GM19468 (cell line): ENCODE measurements around the gene NHLRC2.
A peak's percentile ranks its signal among the peaks of the same experiment; 100 is the strongest.

Source experiments
- ATAC-seq: cut with Tn5 transposase; IDR thresholded peaks from one replicate; pipeline ENCODE4 v1.9.1; 2021; ENCODE audit warnings: mild to moderate bottlenecking, moderate library complexity, moderate number of reproducible peaks; ENCODE audit not compliant: unreplicated experiment; ENCODE audit errors: extremely low read depth

The NHLRC2 gene

DNA sequence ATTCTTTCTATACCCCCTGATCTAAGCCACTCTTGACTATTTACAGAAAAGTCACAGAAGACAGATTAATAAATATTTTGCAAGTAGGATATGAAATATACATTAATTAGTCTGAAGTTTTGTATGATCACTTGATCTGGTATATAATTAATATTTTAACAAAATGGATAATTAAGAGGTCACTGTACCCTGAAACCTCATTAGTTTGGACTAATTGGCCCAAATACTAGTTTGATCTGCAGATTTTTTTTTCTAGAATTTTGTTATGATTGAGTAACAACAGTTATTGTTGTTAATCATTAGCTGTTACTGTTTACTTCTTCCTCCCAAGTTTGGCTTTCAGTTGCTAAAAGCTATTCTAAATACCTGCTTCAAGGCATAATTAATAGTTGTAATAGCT lies 2.7 kb downstream of the NHLRC2 start:
- no peak for ATAC-seq

DNA sequence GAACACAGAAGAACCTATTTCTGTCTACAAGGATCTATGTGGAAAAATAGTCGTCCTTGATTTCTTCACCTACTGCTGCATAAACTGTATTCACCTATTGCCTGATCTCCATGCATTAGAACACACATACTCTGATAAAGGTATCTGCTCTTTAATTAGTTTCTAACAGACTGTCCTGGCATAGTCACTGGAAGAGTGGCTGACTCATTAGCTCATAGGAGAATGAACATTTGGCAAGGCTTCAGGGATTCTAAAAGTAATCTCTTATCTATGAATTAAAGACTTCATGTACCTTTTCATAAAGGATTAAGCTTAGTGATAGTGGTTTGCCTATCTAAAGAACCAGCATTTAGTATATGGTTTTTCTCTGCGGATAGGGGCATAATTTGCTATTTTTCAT lies 4.1 kb downstream of the NHLRC2 start:
- no peak for ATAC-seq

DNA sequence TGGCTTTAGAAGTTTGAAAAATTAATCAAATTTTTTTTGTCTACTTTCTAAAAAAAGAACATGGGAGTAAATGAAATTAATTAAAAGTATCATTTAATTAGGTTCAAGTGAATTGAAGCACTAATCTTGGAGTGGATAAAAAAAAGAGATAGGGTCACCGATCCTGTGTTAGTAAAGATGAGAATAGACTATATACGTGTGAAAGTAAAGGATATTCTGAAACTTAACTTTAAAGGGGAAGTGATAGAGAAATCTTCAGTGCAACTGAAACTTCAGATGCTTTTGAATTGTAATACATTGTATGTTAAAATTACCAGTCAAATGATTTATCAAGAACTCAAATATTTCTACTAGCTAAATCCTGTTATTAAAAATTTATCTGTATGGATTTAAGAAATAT lies 4.8 kb downstream of the NHLRC2 start:
- ATAC-seq = peak; percentile 37

DNA sequence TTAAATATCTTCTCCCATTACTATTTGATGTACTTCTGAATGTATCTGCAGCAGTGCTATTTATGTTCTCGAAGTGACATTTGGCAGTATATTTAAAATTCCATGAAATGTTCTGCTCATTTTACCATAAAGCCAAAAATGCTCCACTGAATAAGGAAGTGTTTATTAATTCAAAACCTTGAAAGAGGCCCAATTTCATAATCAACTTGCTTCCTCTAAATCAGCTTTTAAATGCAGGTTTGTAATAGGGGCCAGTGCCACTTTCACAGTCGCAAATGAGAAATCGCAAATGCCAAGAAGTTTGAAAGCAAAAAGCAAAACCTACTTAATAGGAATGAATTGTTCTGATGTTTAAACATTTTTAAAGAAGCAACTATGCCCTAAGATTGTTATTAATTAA lies 11.4 kb downstream of the NHLRC2 start:
- no peak for ATAC-seq

DNA sequence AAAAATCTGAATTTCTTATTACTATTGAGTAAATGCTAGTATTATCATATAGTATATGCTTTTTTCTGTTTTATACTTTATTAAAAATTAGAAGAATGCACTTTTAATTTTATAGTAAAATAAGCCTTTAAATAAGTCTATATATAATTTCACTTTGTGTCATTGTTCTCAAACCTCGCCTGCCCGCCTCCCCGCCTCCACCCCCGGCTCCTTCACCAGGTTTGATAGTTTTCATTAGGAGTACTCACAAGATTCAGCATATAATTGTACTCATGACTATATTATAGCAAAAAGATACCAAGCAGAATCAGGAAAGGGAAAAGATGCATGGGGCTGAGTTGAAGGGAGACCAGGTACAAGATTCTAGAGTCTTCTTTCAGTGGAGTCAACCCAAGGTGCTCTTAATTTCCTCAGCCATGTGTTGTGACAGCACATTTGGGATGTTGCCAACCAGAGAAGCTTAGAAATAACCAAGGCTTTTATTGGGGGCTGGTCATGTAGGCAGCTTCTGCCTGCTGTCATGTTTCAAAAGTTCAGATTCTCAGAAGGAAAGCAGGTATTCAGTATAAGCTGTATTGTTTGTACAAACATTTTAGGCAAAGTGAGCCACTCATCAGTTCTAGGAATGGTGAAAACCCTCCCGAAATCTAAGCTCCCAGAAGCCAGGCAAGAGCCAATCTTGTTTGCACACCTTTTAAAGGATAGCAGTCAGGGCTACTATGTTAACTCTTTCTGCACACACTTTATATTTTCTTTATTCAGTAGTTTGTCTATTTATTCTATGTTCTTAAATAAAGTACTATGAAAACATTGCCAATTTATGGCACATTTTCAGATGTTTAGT lies 12.3 kb downstream of the NHLRC2 start:
- ATAC-seq = no peak

DNA sequence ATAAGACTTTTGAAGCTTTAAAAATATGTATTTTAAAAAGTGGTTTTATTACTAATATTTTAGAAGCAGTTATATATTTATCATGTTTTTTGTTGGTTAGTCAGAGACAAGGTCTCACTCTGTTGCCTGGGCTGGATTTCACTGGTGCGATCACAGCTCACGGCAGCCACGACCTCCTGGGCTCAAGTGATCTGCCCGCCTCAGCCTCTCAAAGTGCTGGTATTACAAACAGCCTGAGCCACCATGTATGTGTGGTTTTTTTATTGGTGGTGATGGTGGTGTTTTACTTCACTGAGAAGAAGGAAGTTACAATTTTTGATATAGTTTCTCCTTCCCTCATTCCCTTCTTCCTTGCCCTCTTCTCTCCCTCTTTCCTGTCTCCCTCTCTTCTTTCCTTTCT lies 13.4 kb downstream of the NHLRC2 start:
- ATAC-seq = no peak

DNA sequence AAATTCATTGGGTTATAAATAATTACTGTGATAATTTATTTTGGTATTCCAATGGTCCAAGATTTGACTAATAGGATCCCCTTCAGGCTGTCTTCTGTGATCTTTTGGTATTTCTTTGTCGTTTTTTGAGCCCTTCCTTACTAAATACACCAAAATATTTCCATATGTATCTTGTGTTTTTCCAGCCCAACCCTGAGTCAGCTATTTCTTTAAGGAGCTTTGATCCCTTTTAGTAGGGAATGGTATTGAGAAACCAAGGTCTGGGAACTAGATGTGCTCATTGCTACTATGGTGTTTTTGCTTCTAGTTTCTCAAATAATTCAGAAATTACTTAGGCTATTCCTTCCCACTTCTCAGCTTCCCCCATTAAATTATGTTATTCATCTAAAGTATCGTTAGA lies 15.3 kb downstream of the NHLRC2 start:
- ATAC-seq = no peak

DNA sequence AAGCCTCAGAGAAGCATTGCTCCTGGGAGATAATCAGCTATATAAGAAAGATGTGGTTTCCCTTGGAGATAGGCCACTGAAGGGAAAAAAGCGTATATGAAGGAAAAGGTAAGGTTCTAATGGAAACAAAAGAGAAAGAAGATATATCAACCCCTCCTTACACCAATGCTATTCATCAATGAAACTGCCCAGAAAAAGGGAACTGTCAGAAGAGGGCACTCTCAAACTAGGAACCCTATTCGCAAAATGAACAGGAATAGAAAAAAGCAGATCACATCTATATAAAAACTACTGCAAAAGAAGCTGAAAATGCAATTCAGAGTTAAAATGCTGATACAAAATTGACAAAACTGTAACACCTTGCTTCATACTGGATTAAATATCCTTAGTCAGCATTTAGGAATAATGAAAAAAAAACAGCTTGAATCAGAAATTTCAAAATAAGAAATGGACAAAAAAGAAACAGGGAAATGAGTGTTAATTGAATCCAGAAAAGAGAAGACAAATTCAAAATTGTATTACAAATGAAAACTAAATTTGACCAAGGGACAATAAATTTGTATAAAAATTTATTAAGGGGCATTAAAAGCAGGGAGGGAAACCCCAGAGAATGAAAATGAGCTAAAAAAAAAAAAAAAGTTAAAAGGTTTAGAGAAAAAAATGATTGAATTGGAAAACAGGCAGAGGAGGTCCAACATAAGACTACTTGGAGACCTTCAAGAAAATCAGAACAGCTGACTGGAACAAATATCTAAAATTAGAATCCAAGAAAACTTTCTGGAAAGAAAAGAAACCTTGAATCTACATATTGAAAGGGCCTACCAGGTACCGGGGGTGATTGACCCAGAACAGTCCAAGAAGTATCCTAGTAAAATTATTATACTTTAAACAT lies 17.9 kb downstream of the NHLRC2 start:
- no peak for ATAC-seq

DNA sequence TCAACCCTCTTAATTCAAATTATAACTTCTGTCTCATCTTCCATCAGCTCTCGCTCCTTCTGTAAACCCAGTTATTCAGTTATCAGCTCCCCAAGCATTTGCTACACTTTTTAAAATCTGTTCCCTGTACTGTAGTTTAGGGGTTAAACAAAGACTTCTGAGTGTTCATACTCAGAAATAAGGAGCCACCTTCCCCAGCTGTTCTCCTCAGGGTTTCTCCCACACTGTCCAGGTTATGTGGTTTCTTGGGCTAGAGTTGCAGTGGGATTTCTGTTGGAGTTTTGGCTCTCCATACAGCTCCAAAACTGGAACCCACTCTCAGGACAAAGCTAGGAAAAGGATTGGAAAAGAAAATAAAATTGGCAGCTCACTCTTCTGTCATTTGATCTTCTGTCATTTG lies 20.8 kb downstream of the NHLRC2 start:
- no peak for ATAC-seq

DNA sequence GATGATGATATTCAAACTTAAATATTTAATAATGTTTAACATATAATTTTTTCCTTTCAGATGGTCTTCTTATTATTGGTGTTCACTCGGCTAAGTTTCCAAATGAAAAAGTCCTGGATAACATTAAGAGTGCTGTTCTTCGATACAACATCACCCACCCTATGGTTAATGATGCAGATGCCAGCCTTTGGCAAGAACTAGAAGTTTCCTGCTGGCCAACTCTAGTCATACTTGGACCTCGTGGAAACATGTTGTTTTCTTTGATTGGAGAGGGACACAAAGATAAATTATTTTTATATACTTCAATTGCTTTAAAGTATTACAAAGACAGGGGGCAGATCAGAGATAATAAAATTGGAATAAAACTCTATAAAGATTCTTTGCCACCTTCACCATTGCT lies 22.0 kb downstream of the NHLRC2 start:
- ATAC-seq = no peak

DNA sequence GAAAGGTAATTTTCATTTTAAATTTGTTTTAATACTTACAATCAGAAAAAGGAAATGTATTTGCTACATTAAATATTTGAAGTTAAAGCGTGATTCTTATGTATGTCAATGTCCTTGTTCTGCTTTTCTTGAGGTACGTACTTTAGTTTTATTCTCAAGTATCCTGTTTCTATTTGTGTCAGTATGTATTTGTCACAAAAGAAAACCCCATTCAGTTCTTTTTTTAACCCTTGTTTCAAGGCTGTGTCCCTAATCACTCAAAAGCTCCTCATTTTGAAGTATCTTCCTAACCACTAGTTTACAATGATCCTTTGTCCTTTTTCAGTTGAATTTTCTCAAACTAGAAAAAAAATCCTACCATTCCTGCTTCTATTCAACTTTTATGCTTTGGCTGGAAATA lies 25.2 kb downstream of the NHLRC2 start:
- ATAC-seq = no peak

DNA sequence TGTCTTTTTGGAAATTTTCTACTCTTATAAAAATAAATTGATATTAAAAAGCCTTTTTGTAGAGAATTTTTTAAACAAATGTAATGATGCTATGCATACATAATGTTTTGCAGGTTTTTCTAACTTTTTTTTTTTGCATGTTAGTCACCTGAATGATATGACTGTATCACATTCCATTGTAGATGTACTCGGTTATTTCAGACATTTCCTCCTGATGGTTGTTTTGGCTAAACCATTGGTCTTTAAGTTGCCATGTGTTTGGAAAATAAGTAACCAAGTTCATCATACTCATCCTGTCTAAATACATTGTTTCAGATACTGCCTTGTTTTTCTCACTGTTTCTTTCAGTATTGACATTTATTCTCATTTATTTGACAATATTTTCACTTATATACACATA lies 25.8 kb downstream of the NHLRC2 start:
- no peak for ATAC-seq

DNA sequence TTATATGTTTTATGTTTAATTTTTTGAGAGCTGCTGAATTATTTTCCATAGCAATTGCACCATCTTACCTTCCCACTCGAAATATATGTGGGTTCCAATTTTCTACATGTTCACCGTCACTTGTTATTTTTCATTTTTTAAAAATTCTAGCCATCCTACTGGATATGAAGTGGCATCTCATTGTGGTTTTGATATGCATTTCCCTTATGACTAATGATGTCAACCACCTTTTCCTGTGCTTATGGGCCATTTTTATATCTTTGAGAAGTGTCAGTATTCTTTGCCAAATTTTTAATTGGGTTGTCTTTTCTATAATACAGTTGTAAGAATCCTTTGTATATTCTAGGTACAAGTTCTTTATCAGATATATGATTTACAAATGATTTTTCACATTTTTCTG lies 27.8 kb downstream of the NHLRC2 start:
- no peak for ATAC-seq

DNA sequence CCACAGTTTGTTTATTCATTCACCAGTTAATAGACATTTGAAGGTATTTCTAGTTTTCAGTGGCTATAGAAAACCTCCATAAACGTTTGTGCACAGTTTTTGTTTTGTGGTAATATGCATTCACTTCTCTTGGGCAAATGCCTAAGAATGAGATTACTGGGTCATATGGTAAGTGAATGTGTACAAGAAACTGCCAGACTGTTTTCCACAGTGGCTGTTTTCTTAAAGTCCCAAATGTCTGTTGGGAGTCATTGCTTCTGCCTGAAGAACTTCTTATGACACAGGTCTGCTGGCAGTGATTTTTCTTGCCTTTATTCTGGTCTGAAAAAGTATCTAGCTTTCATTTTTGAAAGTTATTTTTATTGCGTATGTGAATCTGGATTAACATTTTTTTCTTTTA lies 35.5 kb downstream of the NHLRC2 start:
- ATAC-seq = no peak

DNA sequence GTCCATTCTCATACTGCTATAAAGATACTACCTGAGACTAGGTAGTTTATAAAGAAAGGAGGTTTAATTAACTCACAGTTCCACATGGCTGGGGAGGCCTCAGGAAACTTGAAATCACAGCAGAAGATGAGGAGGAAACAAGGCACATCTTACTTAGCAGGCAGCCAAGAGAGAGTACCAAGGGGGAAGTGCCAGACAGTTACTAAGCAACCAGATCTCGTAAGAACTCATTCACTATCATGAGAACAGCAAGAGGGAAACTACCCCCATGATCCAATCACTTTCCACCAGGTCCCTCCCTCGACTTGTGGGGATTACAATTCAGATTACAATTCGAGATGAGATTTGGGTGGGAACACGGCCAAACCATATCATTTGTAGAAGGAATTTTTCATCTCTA lies 36.3 kb downstream of the NHLRC2 start:
- no peak for ATAC-seq

DNA sequence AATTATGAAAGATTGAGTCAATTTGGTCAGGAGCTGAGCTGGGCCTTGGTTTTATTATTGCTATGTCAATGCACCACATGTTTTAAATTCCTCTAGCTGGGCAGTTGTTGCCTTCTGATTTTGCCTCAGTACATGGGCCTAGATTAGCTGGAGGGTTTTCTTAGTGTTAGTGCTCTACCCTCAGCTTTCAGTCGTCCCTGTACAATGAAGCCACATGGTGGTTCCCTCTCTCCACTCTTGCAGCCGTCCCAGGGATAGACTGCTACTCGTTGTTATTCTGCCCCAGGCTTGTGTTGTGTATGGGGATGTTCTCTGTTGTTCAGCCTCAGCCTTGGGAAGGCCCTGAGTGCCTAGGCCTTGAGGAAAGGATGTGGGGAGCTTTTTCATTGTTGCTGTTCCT lies 37.0 kb downstream of the NHLRC2 start:
- ATAC-seq = no peak

DNA sequence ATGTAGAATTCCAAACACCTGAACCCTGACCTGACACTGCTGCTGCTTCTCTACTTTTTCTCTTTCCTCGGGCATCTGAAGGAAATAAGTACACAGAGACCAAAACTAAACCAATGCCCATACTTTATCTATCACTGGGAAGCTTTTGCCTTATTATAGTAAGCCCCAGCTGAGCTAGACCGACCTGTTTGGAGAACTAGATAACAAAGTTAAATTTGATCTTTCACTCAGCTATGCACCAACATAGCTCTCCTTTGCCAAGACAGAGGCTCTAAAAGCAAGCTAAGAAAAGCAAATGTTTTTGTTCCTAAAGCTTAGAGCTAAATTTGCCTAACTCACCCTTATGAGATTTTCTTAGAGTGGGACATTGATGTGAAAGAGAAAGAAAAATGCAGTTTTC lies 39.1 kb downstream of the NHLRC2 start:
- ATAC-seq = no peak

DNA sequence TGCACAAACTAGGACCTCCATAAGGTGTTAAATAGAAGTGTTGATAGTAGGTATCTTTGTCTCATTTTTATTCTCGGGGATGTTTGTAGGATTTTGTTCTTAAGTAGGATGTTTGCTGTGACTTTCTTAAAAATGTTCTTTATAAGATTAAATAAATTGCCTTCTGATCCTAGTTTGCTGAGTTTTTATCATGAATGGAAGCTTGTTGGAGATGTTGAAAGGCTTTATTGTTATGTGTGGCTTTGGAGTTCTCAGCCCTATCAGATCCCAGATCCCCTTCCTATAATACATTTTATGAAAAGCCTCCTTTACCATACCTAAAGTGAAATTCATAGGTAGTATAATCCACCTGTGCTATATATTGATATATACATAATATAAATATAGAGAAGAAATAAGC lies 40.1 kb downstream of the NHLRC2 start:
- ATAC-seq = no peak

DNA sequence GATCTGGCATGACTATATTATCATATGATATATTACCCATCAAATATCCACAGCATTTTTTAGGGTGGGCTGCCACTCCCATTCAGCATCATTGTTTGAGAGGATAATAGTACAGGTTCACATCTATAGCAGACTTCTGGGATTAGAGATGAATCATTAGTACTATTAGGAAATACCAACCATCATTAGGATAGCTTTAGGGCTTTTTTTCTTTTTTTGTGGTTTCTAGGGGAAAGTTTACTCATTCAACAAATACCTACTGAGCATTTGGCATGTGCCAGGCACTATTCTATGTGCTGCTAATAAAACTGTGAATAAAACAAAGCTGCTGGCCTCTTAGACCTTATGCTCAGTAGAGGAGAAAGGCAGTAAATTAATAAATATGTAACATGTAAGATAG lies 40.6 kb downstream of the NHLRC2 start:
- no peak for ATAC-seq

DNA sequence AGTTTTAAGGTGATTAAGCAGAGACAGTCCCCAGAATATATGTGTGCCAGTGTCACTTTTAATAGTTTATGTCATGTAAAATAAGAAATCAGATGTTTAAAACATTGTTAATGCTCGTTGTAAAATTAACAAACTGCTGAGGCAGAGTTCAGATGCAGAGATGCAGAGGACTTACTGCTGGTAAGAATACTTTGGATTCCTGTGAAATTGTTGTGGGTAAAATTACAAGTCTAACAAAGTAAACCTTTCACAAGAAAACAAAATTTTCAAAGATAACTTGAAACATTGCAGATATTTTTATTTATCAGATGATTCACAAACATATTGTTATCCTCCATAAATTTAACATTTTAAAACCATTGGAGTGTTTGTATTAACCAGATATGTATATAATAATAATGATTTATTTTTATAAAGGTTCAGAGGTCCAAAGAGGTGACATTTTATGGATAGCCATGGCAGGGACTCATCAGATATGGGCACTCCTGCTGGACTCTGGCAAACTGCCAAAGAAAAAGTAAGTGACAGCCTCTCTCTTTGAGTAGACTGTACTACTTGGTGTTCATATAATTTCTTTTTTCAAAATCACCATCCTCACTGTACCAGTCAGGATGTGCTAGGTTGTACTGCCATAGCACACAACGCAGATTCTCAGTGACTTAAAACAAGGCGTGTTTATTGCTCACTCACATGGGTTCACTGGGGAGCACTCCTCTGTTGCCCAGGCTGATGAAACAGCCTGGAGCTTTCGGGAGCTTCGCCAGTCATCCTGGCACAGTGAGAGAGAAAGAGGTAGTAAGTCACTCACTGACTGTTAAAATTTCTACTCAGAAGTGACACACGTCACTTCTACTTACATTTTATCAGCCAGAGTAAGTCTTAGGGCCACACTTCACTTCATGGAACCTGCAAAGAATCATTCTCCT lies 43.5 kb downstream of the NHLRC2 start:
- no peak for ATAC-seq
